GM12878 (cell line): Measurements from ENCODE around the gene TNNT1. TPM values are rescaled to one million over a fixed set of nuclear protein-coding genes. Genes with fewer than 3 reads are reported as not detected.

Experiments
- ATAC-seq: fragments of 200-7000 bp; cut with Tn5 transposase; 3 replicates; pipeline ENCODE4 v1.9.1; 2020; ENCODE audit warnings: mild to moderate bottlenecking, moderate library complexity
- BruUV-seq: library from RNA; stranded (reverse); fragments of 400-500 nt; replicated peaks from 2 replicates; lab custom pipeline; 2021; lab: Mats Ljungman, UMichigan
- CTCF ChIA-PET: fragments of 300-600 bp; sonication (Branson Sonifier 250); formaldehyde crosslinking; extraction: SDS; loops from one replicate; lab custom pipeline; 2021; ENCODE audit warnings: inconsistent platforms; lab: Yijun Ruan, JAX
- POLR2A ChIA-PET: fragments of 350-600 bp; formaldehyde crosslinking; extraction: SDS; loops from one replicate; lab custom pipeline; 2021; ENCODE audit warnings: inconsistent platforms; lab: Charles Lee
- RAD21 ChIA-PET: fragments of 300-600 bp; sonication (Branson Sonifier 250); formaldehyde crosslinking; loops from one replicate; lab custom pipeline; 2023; ENCODE audit warnings: antibody characterized with exemption; ENCODE audit not compliant: unreplicated experiment; lab: Charles Lee
- SMC1A ChIA-PET: fragments of 300-600 bp; sonication (Branson Sonifier 250); formaldehyde crosslinking; loops from one replicate; lab custom pipeline; 2023; ENCODE audit not compliant: unreplicated experiment, uncharacterized antibody; lab: Charles Lee
- DNase-seq: peaks from one replicate; pipeline ENCODE4 v3.0.0-alpha.2; 2011; ENCODE audit warnings: low read depth, low spot score
- FAIRE-seq: peaks from 3 replicates; lab custom pipeline; 2011; peaks lifted over from hg19 to GRCh38; lab: Jason Lieb, UNC
- H2AFZ ChIP-seq: 2 replicates; pipeline ENCODE4 v1.6.0; 2011; ENCODE audit warnings: low read depth, low read length, control low read depth; ENCODE audit not compliant: control insufficient read depth
- H3K27ac ChIP-seq: 2 replicates; pipeline ENCODE4 v1.5.1; 2011; ENCODE audit warnings: control low read depth; ENCODE audit not compliant: control insufficient read depth, insufficient read depth
- H3K27me3 ChIP-seq, 2 experiments: replicated peaks in 1 of 2; 2 replicates each; pipeline versions ENCODE4 v1.6.0 to v1.6.1; 2011; ENCODE audit warnings: low read length in 1 of 2; ENCODE audit not compliant: control insufficient read depth in 2 of 2, insufficient read depth in 2 of 2
- H3K36me3 ChIP-seq, 2 experiments: 2 replicates each; pipeline ENCODE4 v1.5.1; 2011; ENCODE audit warnings: low read length in 1 of 2; ENCODE audit not compliant: control insufficient read depth in 2 of 2, insufficient read depth in 2 of 2
- H3K4me1 ChIP-seq: 2 replicates; pipeline ENCODE4 v1.6.1; 2011; ENCODE audit warnings: mild to moderate bottlenecking, low read length, moderate library complexity, mixed read lengths; ENCODE audit not compliant: control insufficient read depth, insufficient read depth
- H3K4me2 ChIP-seq: 2 replicates; pipeline ENCODE4 v1.6.0; 2011; ENCODE audit warnings: control low read depth; ENCODE audit not compliant: control insufficient read depth, insufficient read depth
- H3K4me3 ChIP-seq: fragments of 200-600 bp; sonication (generic); 2 replicates; pipeline ENCODE4 v1.5.1; 2016
- H3K79me2 ChIP-seq: 2 replicates; pipeline ENCODE4 v1.6.0; 2011; ENCODE audit warnings: low read length; ENCODE audit not compliant: control insufficient read depth, insufficient read depth
- H3K9ac ChIP-seq: 2 replicates; pipeline ENCODE4 v1.8.0; 2011; ENCODE audit warnings: low read length, control low read depth, mixed read lengths; ENCODE audit not compliant: control insufficient read depth, insufficient read depth
- H3K9me3 ChIP-seq: replicated peaks from 3 replicates; pipeline ENCODE4 v1.5.1; 2011; ENCODE audit warnings: mild to moderate bottlenecking, low read length; ENCODE audit not compliant: control insufficient read depth, insufficient read depth
- H4K20me1 ChIP-seq: 2 replicates; pipeline ENCODE4 v1.6.0; 2011; ENCODE audit not compliant: control insufficient read depth, insufficient read depth
- CHD4 ChIP-seq: fragments of 200-600 bp; sonication (generic); IDR thresholded peaks from 2 replicates; pipeline ENCODE4 v1.6.1; 2016; ENCODE audit warnings: mild to moderate bottlenecking
- DPF2 ChIP-seq: fragments of 450-650 bp; IDR thresholded peaks from 2 replicates; pipeline ENCODE4 v1.6.1; 2017; ENCODE audit warnings: mild to moderate bottlenecking
- GATAD2B ChIP-seq: fragments of 450-650 bp; conservative IDR thresholded peaks from 2 replicates; pipeline ENCODE4 v1.6.1; 2017; ENCODE audit warnings: low read depth, mild to moderate bottlenecking, moderate library complexity
- HDAC6 ChIP-seq: fragments of 200-600 bp; sonication (generic); IDR thresholded peaks from one replicate; pipeline ENCODE4 v1.8.0; 2017; ENCODE audit warnings: antibody characterized with exemption; ENCODE audit not compliant: unreplicated experiment
- IKZF1 ChIP-seq: fragments of 450-650 bp; conservative IDR thresholded peaks from 2 replicates; pipeline ENCODE4 v1.6.1; 2017; ENCODE audit warnings: antibody characterized with exemption, mild to moderate bottlenecking
- IRF4 ChIP-seq: IDR thresholded peaks from 2 replicates; pipeline ENCODE4 v1.6.1; 2011; ENCODE audit warnings: low read depth, low read length
- MLLT1 ChIP-seq: fragments of 450-650 bp; IDR thresholded peaks from 2 replicates; pipeline ENCODE4 v1.6.1; 2016; ENCODE audit warnings: mild to moderate bottlenecking
- MYB ChIP-seq: fragments of 150-350 bp; IDR thresholded peaks from 2 replicates; pipeline ENCODE4 v1.6.1; 2014; ENCODE audit warnings: mild to moderate bottlenecking, low read depth, low read length, borderline replicate concordance
- NR2C2 ChIP-seq: IDR thresholded peaks from 2 replicates; pipeline ENCODE4 v1.6.1; 2011; ENCODE audit warnings: borderline replicate concordance, low read depth; ENCODE audit not compliant: control insufficient read depth, insufficient read length
- NRF1 ChIP-seq: conservative IDR thresholded peaks from 2 replicates; pipeline ENCODE4 v1.6.1; 2011; ENCODE audit warnings: mild to moderate bottlenecking, low read depth, low read length, improper control_type of control experiment
- REST ChIP-seq: IDR thresholded peaks from 2 replicates; pipeline ENCODE4 v1.6.1; 2012; ENCODE audit warnings: mild to moderate bottlenecking, low read depth, low read length
- SUPT20H ChIP-seq: IDR thresholded peaks from 2 replicates; pipeline ENCODE4 v1.6.1; 2011; ENCODE audit warnings: low read depth, mild to moderate bottlenecking, low read length, moderate library complexity, borderline replicate concordance; ENCODE audit not compliant: control insufficient read depth
- ZZZ3 ChIP-seq: IDR thresholded peaks from 2 replicates; pipeline ENCODE4 v1.6.1; 2011; ENCODE audit warnings: low read depth; ENCODE audit not compliant: control insufficient read depth, insufficient read length
- WGBS: methylation state at CpG from one replicate; pipeline ENCODE4 v1.1.6; 2016; ENCODE audit warnings: low lambda C conversion rate; ENCODE audit not compliant: insufficient replicate concordance, insufficient coverage; ENCODE audit errors: missing lambda C conversion rate; 5-methylcytosine and 5-hydroxymethylcytosine counted together
- in situ Hi-C: fragments of 300-500 bp; cut with MboI; formaldehyde crosslinking; loops from 9 replicates; pipeline ENCODE4 v1.14.3; 2018; ENCODE audit warnings: mixed read lengths
- intact Hi-C: fragments of 100-400 bp; cut with micrococcal nuclease; formaldehyde crosslinking; loops from one replicate; pipeline ENCODE4 v1.14.2; 2022; ENCODE audit not compliant: unreplicated experiment
- polyA plus RNA-seq, 11 experiments: library from polyadenylated mRNA; depleted of rRNA in 4 of 11; unstranded in 6 of 11; stranded (reverse) in 5 of 11; fragments of >200 nt; fragmentation: Nextera tagmentation in 4 of 11; fragmentation: Illumina TruSeq in 1 of 11; extraction: Ambion mirVana in 4 of 11; extraction: Trizol in 1 of 11; gene quantifications; 1 replicate in 1 of 11; 2 replicates in 10 of 11; pipeline versions ENCODE4 v1.2.1 to v1.2.3, GENCODE V29; 2011 to 2016; ENCODE audit warnings: inconsistent platforms in 2 of 11, missing spikeins in 2 of 11, low read depth in 1 of 11
- total RNA-seq, 4 experiments: library from RNA; depleted of rRNA in 3 of 4; stranded (reverse); fragments of >200 nt in 3 of 4; fragmentation: Illumina TruSeq in 1 of 4; extraction: Trizol in 1 of 4; gene quantifications; 2 replicates each; pipeline versions ENCODE4 v1.2.1 to v1.2.3, GENCODE V29; 2013 to 2021
- TF ChIP-seq, protein P1 (sequence below): IDR thresholded peaks from 2 replicates; pipeline ENCODE4 v1.6.1; 2011; ENCODE audit warnings: borderline replicate concordance, low read depth, mild to moderate bottlenecking, moderate library complexity, mixed read lengths, low read length; ENCODE audit not compliant: insufficient read depth; ENCODE audit errors: extremely low read length
- TF ChIP-seq, protein P2 (sequence below): IDR thresholded peaks from 2 replicates; pipeline ENCODE4 v1.6.1; 2012; ENCODE audit warnings: low read depth, low read length, improper control_type of control experiment

Gene TNNT1
- total and polyA plus RNA-seq, 10 of the 15 experiments (the other 5 are each of a cell fraction or from before 2014, with no cell fraction given) = 0.26 to 0.62 (median 0.37) TPM; not detected in 7

DNA sequence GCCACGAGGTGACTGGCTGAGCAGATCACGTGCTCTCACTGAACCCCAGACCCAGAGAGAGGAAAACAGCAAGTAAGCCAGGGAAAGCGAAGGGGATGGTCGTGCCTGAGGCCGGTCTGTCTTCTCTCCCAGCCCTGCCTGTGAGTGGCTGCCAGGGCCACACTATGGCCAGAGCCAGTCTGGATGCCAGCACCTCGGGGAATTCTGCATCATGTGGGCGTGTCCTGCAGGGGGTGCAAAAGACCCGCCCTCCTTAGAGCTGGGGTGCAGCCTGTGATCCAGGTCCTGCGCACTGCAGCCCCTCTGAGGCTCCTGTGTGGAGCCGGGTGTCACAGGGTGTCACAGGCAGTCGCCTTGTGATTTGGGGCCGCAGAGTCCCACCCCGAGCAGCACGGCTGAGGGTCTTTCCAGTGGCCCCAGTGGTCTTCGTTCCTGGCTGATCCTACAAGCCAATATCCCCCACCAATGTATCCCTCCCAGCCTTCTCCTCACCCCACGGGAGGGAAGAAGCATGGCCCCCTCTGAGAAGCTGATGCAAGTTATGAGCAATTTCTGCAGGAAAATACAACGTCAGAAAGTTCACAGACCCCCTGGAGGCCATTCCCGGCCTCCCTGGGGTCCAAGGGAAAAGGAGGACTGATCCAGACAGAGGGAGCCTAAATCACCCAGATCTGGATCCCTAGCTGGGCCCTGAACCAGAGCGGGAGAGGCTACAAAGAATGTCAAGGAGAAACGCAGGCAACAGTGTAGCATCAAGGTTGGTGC is 39.3 kb downstream of the TNNT1 start:
- Histone ChIP-seq H3K27me3 (no peaks in the 10 kb centered on the region), H3K36me3 (peaks cover 2 to 6% of the 10 kb centered on the region in 2 experiments; a peak in 3 of 4 replicates), H2AFZ (no peak overlapping the region), H3K9ac (no peak overlapping the region), H3K4me2 (no peak overlapping the region), H4K20me1 (no peaks in the 10 kb centered on the region), H3K9me3 (no peaks in the 10 kb centered on the region), H3K27ac (no peak overlapping the region), H3K79me2 (peaks cover 14% of the 10 kb centered on the region), H3K4me1 (peaks cover 7% of the 10 kb centered on the region; the same call in 1 of the 2 replicates), H3K4me3 (no peak overlapping the region)
- DNase-seq = no peak
- RAD21 ChIA-PET = no interaction called here
- intact Hi-C loops (no loop called here), in situ Hi-C loops (no loop called here)
- no peak for FAIRE-seq
- CTCF ChIA-PET = no interaction called here
- SMC1A ChIA-PET = no interaction called here
- no peak for ATAC-seq
- 91% methylated on average over 20 of the region's 20 CpGs for WGBS
- BruUV-seq = no TSS peak
- POLR2A ChIA-PET = no interaction called here
- no peak for TF ChIP-seq MYB
- no peak for TF ChIP-seq HDAC6
- no peak for TF ChIP-seq NRF1
- no peak for TF ChIP-seq REST
- TF ChIP-seq MLLT1 = no peak
- TF ChIP-seq DPF2 = no peak
- no peak for TF ChIP-seq GATAD2B
- TF ChIP-seq CHD4 = no peak
- TF ChIP-seq, protein P1, sequence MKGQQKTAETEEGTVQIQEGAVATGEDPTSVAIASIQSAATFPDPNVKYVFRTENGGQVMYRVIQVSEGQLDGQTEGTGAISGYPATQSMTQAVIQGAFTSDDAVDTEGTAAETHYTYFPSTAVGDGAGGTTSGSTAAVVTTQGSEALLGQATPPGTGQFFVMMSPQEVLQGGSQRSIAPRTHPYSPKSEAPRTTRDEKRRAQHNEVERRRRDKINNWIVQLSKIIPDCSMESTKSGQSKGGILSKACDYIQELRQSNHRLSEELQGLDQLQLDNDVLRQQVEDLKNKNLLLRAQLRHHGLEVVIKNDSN = no peak
- TF ChIP-seq NR2C2 = no peak
- TF ChIP-seq ZZZ3 = no peak
- no peak for TF ChIP-seq SUPT20H
- TF ChIP-seq, protein P2, sequence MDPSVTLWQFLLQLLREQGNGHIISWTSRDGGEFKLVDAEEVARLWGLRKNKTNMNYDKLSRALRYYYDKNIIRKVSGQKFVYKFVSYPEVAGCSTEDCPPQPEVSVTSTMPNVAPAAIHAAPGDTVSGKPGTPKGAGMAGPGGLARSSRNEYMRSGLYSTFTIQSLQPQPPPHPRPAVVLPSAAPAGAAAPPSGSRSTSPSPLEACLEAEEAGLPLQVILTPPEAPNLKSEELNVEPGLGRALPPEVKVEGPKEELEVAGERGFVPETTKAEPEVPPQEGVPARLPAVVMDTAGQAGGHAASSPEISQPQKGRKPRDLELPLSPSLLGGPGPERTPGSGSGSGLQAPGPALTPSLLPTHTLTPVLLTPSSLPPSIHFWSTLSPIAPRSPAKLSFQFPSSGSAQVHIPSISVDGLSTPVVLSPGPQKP = no peak
- TF ChIP-seq IKZF1 = no peak
- TF ChIP-seq IRF4 = no peak
